ENCODE results near the gene C19orf85.
A peak's percentile ranks its signal among the peaks of the same experiment; 100 is the strongest.

The C19orf85 gene

DNA sequence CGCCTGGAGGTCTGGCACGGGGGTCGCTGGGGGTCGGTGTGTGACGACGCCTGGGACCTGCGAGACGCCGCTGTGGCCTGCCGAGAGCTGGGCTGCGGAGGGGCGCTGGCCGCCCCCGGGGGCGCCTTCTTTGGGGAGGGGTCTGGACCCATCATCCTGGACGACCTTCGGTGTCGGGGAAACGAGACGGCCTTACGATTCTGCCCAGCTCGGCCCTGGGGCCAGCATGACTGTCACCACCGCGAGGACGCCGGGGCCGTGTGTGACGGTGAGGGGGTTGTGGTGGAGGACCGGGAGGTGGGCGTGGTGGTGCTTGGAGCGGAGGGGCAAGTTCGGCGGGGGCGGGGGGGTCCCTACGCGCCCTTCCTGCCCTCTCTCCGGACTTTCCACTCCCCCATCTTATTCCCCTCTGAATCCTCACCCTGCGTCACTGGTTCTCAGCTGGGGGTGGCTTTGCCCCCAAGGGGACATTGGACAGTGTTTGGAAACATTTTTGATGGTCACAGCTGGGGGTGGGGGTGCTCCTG is 29.2 kb upstream of the C19orf85 start:
- Histone ChIP-seq H3K36me3 (ENCODE audit: insufficient read depth, low read length) (no peaks in the 10 kb centered on the region), H3K9me3 (ENCODE audit: control insufficient read depth, insufficient read depth, low read length) (no peaks in the 10 kb centered on the region), H3K9ac (ENCODE audit: low read depth, low read length) (no peak overlapping the region), H3K4me1 (ENCODE audit: insufficient read depth, low read length) (peaks cover 22% of the 10 kb centered on the region)

DNA sequence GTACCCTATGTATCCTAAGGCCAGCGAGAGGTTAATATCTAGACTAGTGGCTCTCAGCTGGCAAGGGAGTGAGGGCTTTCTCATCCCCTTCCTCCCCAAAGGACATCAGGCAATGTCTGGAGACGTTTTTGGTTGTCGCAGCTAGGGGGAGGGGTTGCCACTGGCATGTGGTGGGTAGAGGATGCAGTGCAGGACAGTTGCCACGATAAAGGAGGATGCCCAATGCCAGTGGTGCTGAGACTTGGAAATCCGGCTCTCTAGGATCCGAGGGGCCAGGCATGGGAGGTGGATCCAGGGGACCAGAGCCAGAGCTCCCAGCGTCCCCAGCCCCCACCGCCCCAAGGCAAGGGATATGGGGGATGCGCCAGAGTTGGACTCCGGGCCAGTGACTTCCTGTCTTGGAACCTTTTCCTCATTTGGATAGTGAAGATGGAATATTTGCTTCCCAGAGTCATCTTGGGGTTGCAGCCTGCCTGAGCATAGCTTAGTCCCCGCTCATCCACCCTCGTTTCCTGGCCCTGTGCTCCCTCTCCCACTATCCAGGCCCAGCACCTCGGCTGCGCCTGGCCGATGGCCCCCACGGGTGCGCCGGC is 28.6 kb upstream of the C19orf85 start:
- no peak overlapping the region for H3K9ac ChIP-seq (ENCODE audit: low read depth, low read length)
- H3K36me3 ChIP-seq (ENCODE audit: insufficient read depth, low read length) = no peaks in the 10 kb centered on the region
- peaks cover 22% of the 10 kb centered on the region for H3K4me1 ChIP-seq (ENCODE audit: insufficient read depth, low read length)
- no peaks in the 10 kb centered on the region for H3K9me3 ChIP-seq (ENCODE audit: control insufficient read depth, insufficient read depth, low read length)

DNA sequence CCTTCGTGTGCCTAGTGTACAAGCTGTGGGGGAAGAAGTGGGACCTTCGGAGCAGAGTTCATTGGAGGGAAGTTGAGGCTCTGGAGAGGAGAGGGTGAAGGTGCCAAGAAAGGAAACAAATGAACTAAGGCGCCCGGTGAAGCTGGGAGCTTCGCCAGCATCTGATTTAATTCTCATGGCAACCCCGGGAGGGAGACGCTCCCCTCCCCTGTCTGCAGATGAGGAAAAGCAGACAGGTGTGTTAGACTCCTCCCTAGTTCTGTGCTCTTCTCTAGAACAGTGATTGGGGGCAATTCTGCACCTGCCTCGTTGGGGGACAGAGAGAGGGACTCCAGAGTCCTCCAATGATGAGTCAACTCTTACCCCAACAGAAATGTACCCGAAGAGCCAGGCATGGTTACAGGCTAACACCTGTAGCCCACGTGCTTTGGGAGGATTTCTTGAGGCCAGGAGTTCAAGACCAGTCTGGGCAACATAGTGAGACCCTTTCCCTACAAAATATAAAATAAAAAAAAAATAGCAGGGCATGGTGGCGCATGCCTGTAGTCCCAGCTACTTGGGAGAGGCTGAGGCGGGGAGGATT is 27.9 kb upstream of the C19orf85 start:
- Histone ChIP-seq H3K9ac (ENCODE audit: low read depth, low read length) (no peak overlapping the region), H3K9me3 (ENCODE audit: control insufficient read depth, insufficient read depth, low read length) (no peaks in the 10 kb centered on the region), H3K36me3 (ENCODE audit: insufficient read depth, low read length) (no peaks in the 10 kb centered on the region), H3K4me1 (ENCODE audit: insufficient read depth, low read length) (peaks cover 22% of the 10 kb centered on the region)

DNA sequence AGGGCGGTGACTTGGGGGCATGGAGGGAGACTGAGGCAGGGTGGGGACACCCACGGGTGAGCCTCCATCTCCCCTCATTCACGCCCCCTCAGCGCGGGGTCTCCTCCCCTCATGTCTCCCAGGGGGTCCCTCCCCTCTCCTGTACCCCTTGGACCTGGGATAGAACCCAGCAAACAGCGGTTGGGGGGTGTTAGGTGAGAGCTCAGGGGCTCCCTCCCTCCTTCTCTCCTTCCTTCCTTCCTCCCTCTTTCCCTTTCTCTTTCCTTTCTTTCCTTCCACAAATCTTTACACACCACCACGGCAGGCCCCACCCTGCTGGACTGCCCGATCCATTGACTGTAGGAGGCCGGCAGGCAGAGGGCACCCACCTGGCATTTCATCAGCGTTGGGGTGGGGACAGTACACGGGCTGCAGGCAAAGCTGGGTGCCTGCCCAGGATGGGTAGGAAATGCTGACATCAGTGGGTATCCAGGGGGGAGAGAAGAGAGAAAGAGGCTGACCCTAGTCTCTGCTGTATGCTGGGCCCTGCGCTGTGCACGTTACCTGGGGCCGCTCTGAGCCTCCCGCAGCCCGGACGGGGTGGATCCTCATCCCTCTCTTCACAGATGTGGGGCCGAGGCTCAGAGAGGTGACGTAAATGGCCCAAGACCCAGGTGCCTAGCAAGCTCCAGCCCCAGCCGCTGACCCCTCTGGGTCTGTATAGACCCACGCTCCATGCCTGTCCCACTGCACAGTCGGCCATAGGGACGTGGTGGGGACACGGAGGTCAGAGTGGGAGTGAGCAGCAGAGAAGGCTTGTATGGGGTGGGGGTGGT is 27.2 kb upstream of the C19orf85 start:
- Histone ChIP-seq H3K36me3 (ENCODE audit: insufficient read depth, low read length) (no peaks in the 10 kb centered on the region), H3K9me3 (ENCODE audit: control insufficient read depth, insufficient read depth, low read length) (no peaks in the 10 kb centered on the region), H3K9ac (ENCODE audit: low read depth, low read length) (no peak overlapping the region), H3K4me1 (ENCODE audit: insufficient read depth, low read length) (peaks cover 23% of the 10 kb centered on the region; the same call in 1 of the 2 replicates)

DNA sequence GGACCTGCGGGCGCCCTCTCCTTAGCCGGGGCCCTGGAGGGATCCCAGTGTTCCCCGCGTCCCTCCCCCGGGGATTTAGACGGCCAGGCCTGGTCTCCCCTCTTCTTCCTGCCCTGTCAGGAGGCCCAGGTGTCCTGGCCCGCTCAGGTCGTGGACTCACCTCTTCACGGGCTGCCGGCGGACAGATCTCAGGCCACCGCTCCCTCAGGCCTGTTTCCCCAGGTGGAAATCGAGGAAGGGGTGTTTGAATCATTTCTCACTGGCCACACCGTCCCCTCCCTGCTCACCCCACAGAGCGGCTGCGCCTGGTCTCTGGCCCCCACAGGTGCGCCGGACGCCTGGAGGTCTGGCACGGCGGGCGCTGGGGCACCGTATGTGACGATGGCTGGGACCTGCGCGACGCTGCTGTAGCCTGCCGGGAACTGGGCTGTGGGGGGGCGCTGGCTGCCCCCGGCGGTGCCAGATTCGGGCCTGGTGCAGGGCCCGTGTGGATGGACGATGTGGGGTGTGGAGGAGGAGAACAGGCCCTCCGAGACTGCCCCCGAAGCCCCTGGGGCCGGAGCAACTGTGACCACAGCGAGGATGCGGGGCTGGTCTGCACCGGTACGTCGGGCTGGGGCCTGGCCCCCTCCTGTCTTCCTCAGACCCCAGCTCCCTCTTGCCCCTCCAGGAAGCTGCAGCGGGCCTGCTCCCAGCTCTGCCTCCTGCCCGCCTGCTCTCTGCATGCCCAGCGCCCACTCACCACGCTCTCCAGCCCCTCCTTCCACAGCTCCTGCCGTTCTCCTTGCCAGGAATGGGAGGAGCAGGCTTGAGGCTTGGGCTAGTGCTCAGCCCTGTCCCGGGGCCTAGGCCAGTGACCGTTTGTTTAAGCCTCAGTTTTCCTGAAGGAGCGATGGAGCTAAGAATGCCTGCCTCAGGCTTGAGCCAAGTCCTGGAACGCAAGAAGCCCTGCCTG is 26.2 kb upstream of the C19orf85 start:
- H3K36me3 ChIP-seq (ENCODE audit: insufficient read depth, low read length) = no peaks in the 10 kb centered on the region
- H3K9ac ChIP-seq (ENCODE audit: low read depth, low read length) = no peak overlapping the region
- peaks cover 18% of the 10 kb centered on the region; the same call in 1 of the 2 replicates for H3K4me1 ChIP-seq (ENCODE audit: insufficient read depth, low read length)
- no peaks in the 10 kb centered on the region for H3K9me3 ChIP-seq (ENCODE audit: control insufficient read depth, insufficient read depth, low read length)

DNA sequence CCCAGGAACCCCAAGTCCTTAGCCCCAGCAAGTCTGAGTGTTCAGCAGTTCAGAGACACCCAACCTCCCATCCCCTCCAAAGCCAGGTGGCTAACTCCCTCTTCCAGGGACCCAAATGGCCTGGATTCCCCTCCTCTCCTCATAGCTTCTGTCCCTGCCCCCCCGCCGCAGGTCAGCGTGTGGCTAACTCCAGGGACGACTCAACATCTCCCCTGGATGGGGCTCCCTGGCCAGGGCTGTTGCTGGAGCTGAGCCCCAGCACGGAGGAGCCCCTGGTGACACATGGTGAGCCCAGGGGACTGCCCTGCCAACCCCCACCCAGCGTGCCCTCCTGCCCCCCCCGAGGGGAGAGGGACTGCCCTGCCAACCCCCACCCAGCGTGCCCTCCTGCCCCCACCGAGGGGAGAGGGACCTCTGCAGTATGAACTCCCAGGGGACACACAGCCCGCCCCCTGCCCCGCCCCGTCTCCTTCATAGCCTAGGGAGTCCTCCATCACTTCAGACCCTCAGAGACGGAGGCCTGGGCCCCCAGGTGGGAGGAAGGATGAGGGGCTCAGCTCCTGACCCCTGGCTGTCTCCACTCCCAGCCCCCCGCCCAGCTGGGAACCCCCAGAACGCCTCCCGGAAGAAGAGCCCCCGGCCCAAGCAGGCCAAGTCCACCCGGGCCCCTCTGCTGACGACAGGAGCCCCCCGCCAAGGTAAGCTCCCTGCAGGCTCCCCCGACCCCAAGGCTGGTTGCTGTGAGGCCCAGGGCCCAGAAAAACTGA is 25.3 kb upstream of the C19orf85 start:
- H3K9ac ChIP-seq (ENCODE audit: low read depth, low read length) = no peak overlapping the region; the same call in 1 of the 2 replicates
- no peaks in the 10 kb centered on the region for H3K9me3 ChIP-seq (ENCODE audit: control insufficient read depth, insufficient read depth, low read length)
- H3K4me1 ChIP-seq (ENCODE audit: insufficient read depth, low read length) = peaks cover 14% of the 10 kb centered on the region; the same call in 1 of the 2 replicates
- H3K36me3 ChIP-seq (ENCODE audit: insufficient read depth, low read length) = no peaks in the 10 kb centered on the region

DNA sequence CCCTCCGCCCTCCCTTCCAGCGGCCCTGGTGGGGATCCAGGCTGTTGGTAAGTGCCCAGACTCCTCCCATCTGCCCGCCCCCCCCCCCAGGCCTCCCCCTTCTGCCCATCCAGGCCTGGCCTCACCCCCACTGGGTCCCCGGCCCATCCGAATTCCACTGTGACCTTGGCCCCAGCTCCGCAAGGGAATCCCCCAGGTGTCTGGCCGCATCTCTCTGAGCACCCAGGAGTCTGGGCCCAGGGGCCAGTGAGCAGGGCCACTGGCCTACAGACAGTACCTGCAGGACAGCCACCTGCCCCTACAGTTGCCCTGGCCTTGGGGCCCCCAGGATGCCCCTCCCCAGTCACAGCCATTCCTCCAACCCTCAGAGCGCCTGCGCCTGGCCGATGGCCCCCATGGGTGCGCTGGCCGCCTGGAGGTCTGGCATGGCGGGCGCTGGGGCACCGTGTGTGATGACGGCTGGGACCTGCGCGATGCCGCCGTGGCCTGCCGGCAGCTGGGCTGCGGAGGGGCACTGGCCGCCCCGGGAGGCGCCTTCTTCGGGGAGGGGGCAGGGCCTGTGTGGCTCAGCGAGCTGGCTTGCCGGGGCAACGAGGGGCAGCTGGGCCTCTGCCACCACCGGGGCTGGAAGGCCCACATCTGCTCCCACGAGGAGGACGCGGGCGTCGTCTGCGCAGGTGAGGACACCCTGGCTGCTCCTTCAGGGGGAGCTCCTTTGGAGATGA is 24.6 kb upstream of the C19orf85 start:
- H3K9ac ChIP-seq (ENCODE audit: low read depth, low read length) = no peak overlapping the region; the same call in 1 of the 2 replicates
- H3K9me3 ChIP-seq (ENCODE audit: control insufficient read depth, insufficient read depth, low read length) = no peaks in the 10 kb centered on the region
- H3K4me1 ChIP-seq (ENCODE audit: insufficient read depth, low read length) = peaks cover 17% of the 10 kb centered on the region; the same call in 1 of the 2 replicates
- no peaks in the 10 kb centered on the region for H3K36me3 ChIP-seq (ENCODE audit: insufficient read depth, low read length)

DNA sequence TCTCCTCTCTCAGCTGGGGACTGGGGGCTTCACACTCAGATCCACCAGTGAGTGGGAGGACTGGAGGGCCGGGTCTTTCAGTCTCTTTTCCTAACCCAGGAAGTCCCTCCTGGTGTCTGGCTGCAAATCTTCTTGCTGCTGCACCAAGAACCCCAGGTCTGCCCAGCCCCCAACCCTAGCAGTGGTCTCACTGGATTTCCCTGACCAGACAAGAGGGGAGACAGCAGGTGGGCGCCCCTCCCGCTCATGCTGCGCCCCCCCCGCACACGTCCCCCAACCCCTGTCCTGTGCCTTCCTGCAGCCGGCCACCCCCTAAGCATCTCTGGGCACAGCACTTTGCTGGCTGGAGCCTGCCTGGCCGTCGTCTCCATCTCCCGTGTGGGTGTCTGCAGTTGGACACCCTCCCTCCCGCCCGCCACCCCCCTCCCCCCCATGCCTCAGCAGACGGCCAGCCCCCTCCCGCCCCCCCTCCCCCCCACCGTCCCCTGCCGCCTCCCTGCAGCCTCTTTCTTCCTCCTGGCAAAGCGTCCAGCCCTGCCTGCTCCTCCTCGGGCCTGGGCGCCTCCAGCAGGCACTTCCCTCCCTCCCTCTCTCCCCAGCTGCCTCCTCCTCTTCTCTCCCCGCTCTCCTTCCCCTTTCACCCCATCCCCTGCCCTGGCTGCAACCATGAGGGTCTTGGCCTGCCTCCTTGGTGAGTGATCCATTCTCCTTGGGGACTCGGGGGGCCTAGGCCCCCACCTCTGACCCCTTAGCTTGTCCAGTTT is 23.6 kb upstream of the C19orf85 start, which contains the start of gene SSC5D:
TSS of gene SSC5D (plus strand) at position 513 of the 764 bp plus-strand sequence. CDS start at position 667, 154 bp downstream.
- Histone ChIP-seq H3K4me1 (ENCODE audit: insufficient read depth, low read length) (peaks cover 18% of the 10 kb centered on the region; the same call in 1 of the 2 replicates), H3K9me3 (ENCODE audit: control insufficient read depth, insufficient read depth, low read length) (no peaks in the 10 kb centered on the region), H3K36me3 (ENCODE audit: insufficient read depth, low read length) (no peaks in the 10 kb centered on the region), H3K9ac (ENCODE audit: low read depth, low read length) (peak within 1 kb of the TSS; percentile 35)

DNA sequence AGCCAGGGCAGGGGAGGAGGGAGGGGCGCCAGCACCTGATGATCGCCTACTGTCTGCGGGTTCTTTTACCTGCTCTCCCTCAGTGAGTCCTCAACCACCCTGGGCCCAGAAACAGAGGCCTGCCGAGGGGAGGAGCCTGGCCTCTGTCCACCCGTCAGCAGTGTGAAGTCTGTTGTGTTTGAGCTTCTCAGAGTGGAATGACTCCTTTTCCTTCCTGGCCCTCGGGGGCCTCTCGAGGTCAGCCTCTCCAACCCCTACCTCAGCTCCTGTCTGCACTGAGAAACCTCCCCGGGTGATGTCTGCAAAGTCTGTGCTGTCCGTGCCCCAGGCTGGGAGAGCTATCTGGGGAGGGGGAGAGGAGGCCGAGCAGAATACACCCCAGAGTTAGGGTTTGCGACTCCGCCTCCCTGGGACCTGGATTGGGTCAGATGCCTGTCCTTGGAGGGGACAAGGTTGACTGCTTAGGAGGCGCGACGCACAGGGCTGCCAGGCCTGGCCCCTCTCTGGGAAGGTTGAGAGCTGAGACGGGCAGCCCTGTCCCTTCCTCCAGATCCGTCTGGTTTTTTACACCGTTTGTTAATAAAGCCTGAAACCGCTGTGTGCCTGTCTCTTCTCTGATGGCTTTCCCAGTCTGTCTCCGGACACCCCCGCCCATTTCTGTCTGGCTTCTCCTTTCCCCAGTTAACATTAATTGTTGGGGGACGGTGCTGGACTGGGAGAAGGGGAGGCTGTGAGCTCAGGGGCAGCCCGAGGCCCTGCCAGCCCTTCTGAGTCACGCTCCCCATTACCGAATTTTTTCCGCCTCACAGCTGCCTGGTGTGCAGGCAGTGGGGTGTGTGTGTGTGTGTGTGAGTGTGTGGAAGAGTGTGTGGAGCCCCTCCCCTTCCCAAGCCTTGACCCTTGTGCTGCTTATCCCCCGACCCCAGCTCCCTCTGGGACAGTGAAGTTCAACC is 22.7 kb upstream of the C19orf85 start:
- H3K9me3 ChIP-seq (ENCODE audit: control insufficient read depth, insufficient read depth, low read length) = no peaks in the 10 kb centered on the region
- H3K36me3 ChIP-seq (ENCODE audit: insufficient read depth, low read length) = no peaks in the 10 kb centered on the region
- peaks cover 18% of the 10 kb centered on the region; the same call in 1 of the 2 replicates for H3K4me1 ChIP-seq (ENCODE audit: insufficient read depth, low read length)
- H3K9ac ChIP-seq (ENCODE audit: low read depth, low read length) = peak overlapping the region; percentile 22

DNA sequence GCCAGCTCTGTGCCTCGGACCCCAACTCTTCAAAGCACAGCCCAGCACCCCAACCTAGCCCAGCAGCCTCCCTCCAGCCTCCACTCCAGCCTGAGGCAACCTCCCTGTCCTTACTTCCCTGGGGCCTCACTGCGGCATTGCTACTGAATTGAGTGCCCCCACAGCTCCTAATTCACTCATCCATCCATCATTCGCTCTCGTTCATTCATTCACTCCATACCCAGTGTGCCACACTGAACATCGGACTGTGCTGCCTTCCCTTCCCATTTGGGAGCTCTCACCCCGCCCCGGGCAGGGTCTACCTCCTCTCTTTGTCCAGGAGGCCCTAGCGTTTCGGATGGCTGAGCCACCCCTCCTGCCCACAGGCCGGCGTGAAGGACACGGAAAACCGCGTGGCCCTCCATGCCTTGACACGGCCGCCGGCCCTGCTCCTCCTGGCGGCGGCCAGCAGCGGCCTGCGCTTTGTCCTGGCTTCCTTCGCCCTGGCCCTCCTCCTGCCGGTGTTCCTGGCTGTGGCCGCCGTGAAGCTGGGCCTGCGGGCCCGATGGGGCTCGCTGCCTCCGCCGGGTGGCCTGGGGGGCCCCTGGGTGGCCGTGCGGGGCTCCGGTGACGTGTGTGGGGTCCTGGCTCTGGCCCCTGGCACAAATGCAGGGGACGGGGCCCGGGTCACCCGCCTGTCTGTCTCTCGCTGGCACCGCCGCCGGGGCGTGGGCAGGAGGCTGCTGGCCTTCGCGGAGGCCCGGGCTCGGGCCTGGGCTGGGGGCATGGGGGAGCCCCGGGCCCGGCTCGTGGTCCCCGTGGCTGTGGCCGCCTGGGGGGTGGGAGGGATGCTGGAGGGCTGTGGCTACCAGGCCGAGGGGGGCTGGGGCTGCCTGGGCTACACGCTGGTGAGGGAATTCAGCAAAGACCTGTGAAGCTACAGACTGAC is 21.8 kb upstream of the C19orf85 start:
- no peak overlapping the region; the same call in 1 of the 2 replicates for H3K9ac ChIP-seq (ENCODE audit: low read depth, low read length)
- H3K36me3 ChIP-seq (ENCODE audit: insufficient read depth, low read length) = no peaks in the 10 kb centered on the region
- no peaks in the 10 kb centered on the region for H3K9me3 ChIP-seq (ENCODE audit: control insufficient read depth, insufficient read depth, low read length)
- H3K4me1 ChIP-seq (ENCODE audit: insufficient read depth, low read length) = peaks cover 18% of the 10 kb centered on the region; the same call in 1 of the 2 replicates

Measured in ES-I3 (cell line).